Ramos (cell line): Measurements from ENCODE around the gene VTI1A.
"Not testable (repeated sequence)": the region's sequence is repeated elsewhere in the genome, so short reads cannot be mapped to it uniquely, and the experiment has no call there.

Experiments
- in situ Hi-C: fragments of 300-500 bp; cut with MboI; formaldehyde crosslinking; loops from one replicate; pipeline ENCODE4 v1.14.3; 2022; ENCODE audit warnings: low sequenced_read_pairs; ENCODE audit not compliant: unreplicated experiment

VTI1A gene

GRCh38 chr10:112838784-112839481, 391.9 kb downstream of the VTI1A start:
- in situ Hi-C loops = no loop called here

- in situ Hi-C loops = no loop called here
These were observed 393.1 kb downstream of the VTI1A start for GRCh38 chr10:112839928-112840654.

GRCh38 chr10:112841549-112841948, 394.5 kb downstream of the VTI1A start:
- in situ Hi-C loops = no loop called here

- in situ Hi-C loops = no loop called here
These were observed 395.9 kb downstream of the VTI1A start for GRCh38 chr10:112842832-112843360.

- in situ Hi-C loops = no loop called here
These were observed 396.6 kb downstream of the VTI1A start for GRCh38 chr10:112843623-112844022.

GRCh38 chr10:112844681-112845544, 397.9 kb downstream of the VTI1A start:
- in situ Hi-C loops = no loop called here

GRCh38 chr10:112847778-112848177, 400.8 kb downstream of the VTI1A start:
- in situ Hi-C loops = no loop called here

GRCh38 chr10:112848228-112848627, 401.2 kb downstream of the VTI1A start:
- in situ Hi-C loops = no loop called here

GRCh38 chr10:112848868-112849430, 401.9 kb downstream of the VTI1A start:
- in situ Hi-C loops = no loop called here

- in situ Hi-C loops = no loop called here
These were observed 402.5 kb downstream of the VTI1A start for GRCh38 chr10:112849546-112849945.

GRCh38 chr10:112851181-112851580, 404.2 kb downstream of the VTI1A start:
- in situ Hi-C loops = no loop called here

- in situ Hi-C loops = no loop called here
These were observed 404.7 kb downstream of the VTI1A start for GRCh38 chr10:112851588-112852211.

GRCh38 chr10:112852306-112852705, 405.3 kb downstream of the VTI1A start:
- in situ Hi-C loops = no loop called here

- in situ Hi-C loops = no loop called here
These were observed 408.1 kb downstream of the VTI1A start for GRCh38 chr10:112855134-112855533.

GRCh38 chr10:112857493-112857892, 410.5 kb downstream of the VTI1A start:
- in situ Hi-C loops = no loop called here

GRCh38 chr10:112858986-112859651, 412.1 kb downstream of the VTI1A start:
- in situ Hi-C loops = no loop called here

GRCh38 chr10:112859793-112860192, 412.8 kb downstream of the VTI1A start:
- in situ Hi-C loops = no loop called here

GRCh38 chr10:112863461-112863860, 416.4 kb downstream of the VTI1A start:
- in situ Hi-C loops = not testable (repeated sequence)
